ENCODE results near the gene NUDT16. TPM values are rescaled to one million over a fixed set of nuclear protein-coding genes. Genes with fewer than 3 reads are reported as not detected.

NUDT16 gene
- total and polyA plus RNA-seq, 2 donors (not counting 3 experiments of a cell fraction or from before 2014, with no cell fraction given): 13.2 to 28.5 TPM

DNA sequence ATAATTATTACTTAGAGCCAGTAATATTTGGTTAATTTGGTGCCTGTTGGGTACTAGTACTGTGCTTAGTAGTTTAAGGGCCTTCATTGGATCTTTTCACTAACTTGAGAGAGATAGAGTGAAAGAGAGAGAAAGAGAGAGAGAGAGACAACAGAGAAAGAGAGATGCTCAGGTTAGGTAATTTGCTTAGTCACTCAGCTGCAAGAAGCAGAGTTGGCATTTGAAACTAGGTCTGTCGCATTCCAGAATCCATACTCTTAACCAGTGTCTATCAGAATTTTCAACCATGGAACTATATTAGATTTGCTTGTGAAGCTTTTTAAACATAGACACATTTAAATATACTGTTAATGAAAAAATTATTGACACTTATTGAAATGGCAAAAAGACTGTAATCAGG is 31.1 kb upstream of the NUDT16 start:
- no peaks in the 10 kb centered on the region for H3K79me2 ChIP-seq (ENCODE audit: control insufficient read depth, insufficient read depth, low read length)
- no peak for FAIRE-seq
- ChIA-PET POLR2A (no interaction called here), CTCF (interaction anchor here (1.0 to 1.9 kb wide), 3 partner anchors 12 to 121 kb away, joined by 3 to 9 read pairs (median 3); no protein-coding TSS in a partner anchor)
- no peak overlapping the region for H3K9ac ChIP-seq (replicated peaks; ENCODE audit: extremely low read depth, insufficient read depth, low read length)
- H3K36me3 ChIP-seq (ENCODE audit: control insufficient read depth in 2 of 2, extremely low read depth in 1 of 2, insufficient read depth in 2 of 2, low read length in 2 of 2): no peaks in the 10 kb centered on the region
- no peaks in the 10 kb centered on the region for H3K9me3 ChIP-seq (replicated peaks; ENCODE audit: control insufficient read depth, insufficient read depth, low read length)
- intact Hi-C loops (cut with micrococcal nuclease): loop anchor here (1.0 kb wide), 1 partner anchor 52 kb away; no protein-coding TSS in a partner anchor
- H3K9me1 ChIP-seq (replicated peaks; ENCODE audit: control insufficient read depth, extremely low read depth, insufficient read depth, low read length): no peaks in the 10 kb centered on the region
- H3K27ac ChIP-seq (ENCODE audit: insufficient read depth, low read depth, low read length): peak overlapping the region; percentile 58
- TF ChIP-seq, protein P1, sequence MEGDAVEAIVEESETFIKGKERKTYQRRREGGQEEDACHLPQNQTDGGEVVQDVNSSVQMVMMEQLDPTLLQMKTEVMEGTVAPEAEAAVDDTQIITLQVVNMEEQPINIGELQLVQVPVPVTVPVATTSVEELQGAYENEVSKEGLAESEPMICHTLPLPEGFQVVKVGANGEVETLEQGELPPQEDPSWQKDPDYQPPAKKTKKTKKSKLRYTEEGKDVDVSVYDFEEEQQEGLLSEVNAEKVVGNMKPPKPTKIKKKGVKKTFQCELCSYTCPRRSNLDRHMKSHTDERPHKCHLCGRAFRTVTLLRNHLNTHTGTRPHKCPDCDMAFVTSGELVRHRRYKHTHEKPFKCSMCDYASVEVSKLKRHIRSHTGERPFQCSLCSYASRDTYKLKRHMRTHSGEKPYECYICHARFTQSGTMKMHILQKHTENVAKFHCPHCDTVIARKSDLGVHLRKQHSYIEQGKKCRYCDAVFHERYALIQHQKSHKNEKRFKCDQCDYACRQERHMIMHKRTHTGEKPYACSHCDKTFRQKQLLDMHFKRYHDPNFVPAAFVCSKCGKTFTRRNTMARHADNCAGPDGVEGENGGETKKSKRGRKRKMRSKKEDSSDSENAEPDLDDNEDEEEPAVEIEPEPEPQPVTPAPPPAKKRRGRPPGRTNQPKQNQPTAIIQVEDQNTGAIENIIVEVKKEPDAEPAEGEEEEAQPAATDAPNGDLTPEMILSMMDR (IDR thresholded peaks at IDR 0.05; ENCODE audit: extremely low read depth in 1 of 2, insufficient read depth in 1 of 2, low read depth in 1 of 2, low read length in 2 of 2): no peak
- no peak for TF ChIP-seq EZH2 (IDR thresholded peaks at IDR 0.05; ENCODE audit: borderline replicate concordance, low read depth, low read length, severe bottlenecking)
- TF ChIP-seq POLR2AphosphoS5 (IDR thresholded peaks at IDR 0.05; ENCODE audit: insufficient read depth, low read depth, low read length): no peak
- no peak for TF ChIP-seq POLR2A (IDR thresholded peaks at IDR 0.05; ENCODE audit: low read depth, low read length)
- no peak for TF ChIP-seq MYC (IDR thresholded peaks at IDR 0.05; ENCODE audit: low read depth, low read length)
- no peak for TF ChIP-seq JUN (IDR thresholded peaks at IDR 0.05; ENCODE audit: borderline replicate concordance, insufficient read depth, insufficient read length, low read depth)
- no peak for TF ChIP-seq FOS (IDR thresholded peaks at IDR 0.05; ENCODE audit: borderline replicate concordance, insufficient read depth, low read length)
- TF ChIP-seq GATA2 (IDR thresholded peaks at IDR 0.05; ENCODE audit: insufficient read depth, insufficient read length, low read depth, low read length): no peak
- TF ChIP-seq, protein P2, sequence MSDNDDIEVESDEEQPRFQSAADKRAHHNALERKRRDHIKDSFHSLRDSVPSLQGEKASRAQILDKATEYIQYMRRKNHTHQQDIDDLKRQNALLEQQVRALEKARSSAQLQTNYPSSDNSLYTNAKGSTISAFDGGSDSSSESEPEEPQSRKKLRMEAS (IDR thresholded peaks at IDR 0.05; ENCODE audit: insufficient read depth, insufficient read length): no peak
- peaks cover 47% of the 10 kb centered on the region for H3K4me1 ChIP-seq (ENCODE audit: control insufficient read depth, extremely low read depth, insufficient read depth, low read length)
- dilution Hi-C loops (cut with MboI; ENCODE audit: extremely low pct_ligation_motif_present, low sequenced_read_pairs): no loop called here
- no peaks in the 10 kb centered on the region for H4K20me1 ChIP-seq (replicated peaks; ENCODE audit: control insufficient read depth, extremely low read depth, insufficient read depth, low read length)
- DNase-seq (ENCODE audit: low read depth, low spot score): no peak
- no peak overlapping the region for H3K4me3 ChIP-seq (replicated peaks in 1 of 3; ENCODE audit: insufficient read depth in 1 of 3, low read depth in 1 of 3, low read length in 3 of 3)
- H3K27me3 ChIP-seq (ENCODE audit: control insufficient read depth in 2 of 2, insufficient read depth in 2 of 2, low read length in 2 of 2): no peaks in the 10 kb centered on the region
- no peak overlapping the region for H3K4me2 ChIP-seq (ENCODE audit: insufficient read depth, low read length)
- H2AFZ ChIP-seq (ENCODE audit: low read depth, low read length): no peak overlapping the region
- no TSS peak for BruUV-seq (replicated peaks)
